Suprapubic skin (tissue), 4 donors: ENCODE results near the gene RXRA. TPM values are rescaled to one million over a fixed set of nuclear protein-coding genes. Genes with fewer than 3 reads are reported as not detected.
A peak's percentile ranks its signal among the peaks of the same experiment; 100 is the strongest.

ENCODE experiments used
- DNase-seq, 2 donors: peaks; one replicate each; pipeline ENCODE4 v3.0.0-alpha.2; 2019; ENCODE audit warnings: low spot score in 2 of 2
- H3K27ac ChIP-seq: fragments of 200-600 bp; sonication (generic); one replicate; pipeline ENCODE4 v1.5.1; 2019
- H3K27me3 ChIP-seq: fragments of 200-600 bp; sonication (generic); one replicate; pipeline ENCODE4 v1.5.1; 2019
- H3K36me3 ChIP-seq: fragments of 200-600 bp; sonication (generic); one replicate; pipeline ENCODE4 v1.5.1; 2019
- H3K4me1 ChIP-seq: fragments of 200-600 bp; sonication (generic); one replicate; pipeline ENCODE4 v1.5.1; 2019
- H3K4me3 ChIP-seq: fragments of 200-600 bp; sonication (generic); one replicate; pipeline ENCODE4 v1.5.1; 2019; ENCODE audit warnings: mild to moderate bottlenecking
- H3K9me3 ChIP-seq: fragments of 200-600 bp; sonication (generic); one replicate; pipeline ENCODE4 v1.5.1; 2019
- EP300 ChIP-seq: sonication (generic); formaldehyde crosslinking; IDR thresholded peaks from one replicate; pipeline ENCODE4 v1.6.1; 2017; ENCODE audit warnings: antibody characterized with exemption
- POLR2A ChIP-seq, 2 donors: fragments of 450-650 bp; IDR thresholded peaks; one replicate each; pipeline ENCODE4 v1.6.1; 2017; ENCODE audit warnings: antibody characterized with exemption in 2 of 2, mild to moderate bottlenecking in 2 of 2, moderate library complexity in 2 of 2
- POLR2AphosphoS5 ChIP-seq, 3 donors: sonication (generic); formaldehyde crosslinking; IDR thresholded peaks; one replicate each; pipeline ENCODE4 v1.6.1; 2017; ENCODE audit warnings: antibody characterized with exemption in 3 of 3
- WGBS: methylation state at CpG from one replicate; pipeline ENCODE4 v1.1.5; 2018; 5-methylcytosine and 5-hydroxymethylcytosine counted together
- total RNA-seq, 4 donors: library from RNA; depleted of rRNA; stranded (reverse); fragments of >200 nt; gene quantifications; one replicate each; pipeline ENCODE4 v1.1.0, GENCODE V29; 2016
- TF ChIP-seq, protein P1 (sequence below), 2 donors: fragments of 200-600 bp in 1 of 2; fragments of 450-650 bp in 1 of 2; sonication (generic) in 1 of 2; IDR thresholded peaks; one replicate each; pipeline ENCODE4 v1.5.1; 2016 to 2019; ENCODE audit warnings: antibody characterized with exemption in 2 of 2, mild to moderate bottlenecking in 1 of 2, moderate library complexity in 1 of 2

RXRA gene
- total RNA-seq, 4 donors from 2014 or later = 165 to 240 (median 185) TPM

DNA sequence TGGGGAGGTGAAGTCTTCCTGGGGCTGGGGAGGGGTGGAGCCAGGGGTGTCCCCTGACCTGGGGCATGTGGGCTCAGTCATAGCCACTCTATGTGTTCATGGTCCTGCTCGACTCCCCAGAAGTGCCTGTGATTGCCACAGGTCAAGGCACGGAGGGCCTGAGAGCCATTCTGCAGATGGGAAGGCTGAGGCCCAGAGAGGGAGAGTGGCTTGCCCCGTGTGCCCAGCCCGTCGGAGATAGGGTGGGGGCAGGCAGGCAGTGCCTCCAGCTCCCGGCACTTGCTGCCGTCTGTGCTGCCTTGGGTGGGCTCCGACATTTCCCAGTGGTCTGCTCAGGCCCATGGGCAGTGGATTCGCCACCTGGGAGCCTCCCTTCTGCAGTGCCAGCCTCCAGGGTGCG, 74.0 kb downstream of the RXRA start:
- Histone ChIP-seq H3K27ac (no peak overlapping the region), H3K4me3 (no peak overlapping the region), H3K36me3 (peaks cover 6% of the 10 kb centered on the region), H3K27me3 (no peaks in the 10 kb centered on the region), H3K4me1 (peaks cover 79% of the 10 kb centered on the region), H3K9me3 (no peaks in the 10 kb centered on the region)
- no peak for DNase-seq
- WGBS = 95% methylated on average over 8 of the region's 10 CpGs
- TF ChIP-seq EP300 = no peak
- no peak for TF ChIP-seq POLR2A (IDR thresholded peaks at IDR 0.05)
- TF ChIP-seq, protein P1, sequence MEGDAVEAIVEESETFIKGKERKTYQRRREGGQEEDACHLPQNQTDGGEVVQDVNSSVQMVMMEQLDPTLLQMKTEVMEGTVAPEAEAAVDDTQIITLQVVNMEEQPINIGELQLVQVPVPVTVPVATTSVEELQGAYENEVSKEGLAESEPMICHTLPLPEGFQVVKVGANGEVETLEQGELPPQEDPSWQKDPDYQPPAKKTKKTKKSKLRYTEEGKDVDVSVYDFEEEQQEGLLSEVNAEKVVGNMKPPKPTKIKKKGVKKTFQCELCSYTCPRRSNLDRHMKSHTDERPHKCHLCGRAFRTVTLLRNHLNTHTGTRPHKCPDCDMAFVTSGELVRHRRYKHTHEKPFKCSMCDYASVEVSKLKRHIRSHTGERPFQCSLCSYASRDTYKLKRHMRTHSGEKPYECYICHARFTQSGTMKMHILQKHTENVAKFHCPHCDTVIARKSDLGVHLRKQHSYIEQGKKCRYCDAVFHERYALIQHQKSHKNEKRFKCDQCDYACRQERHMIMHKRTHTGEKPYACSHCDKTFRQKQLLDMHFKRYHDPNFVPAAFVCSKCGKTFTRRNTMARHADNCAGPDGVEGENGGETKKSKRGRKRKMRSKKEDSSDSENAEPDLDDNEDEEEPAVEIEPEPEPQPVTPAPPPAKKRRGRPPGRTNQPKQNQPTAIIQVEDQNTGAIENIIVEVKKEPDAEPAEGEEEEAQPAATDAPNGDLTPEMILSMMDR (IDR thresholded peaks at IDR 0.05) = no peak
- no peak for TF ChIP-seq POLR2AphosphoS5 (IDR thresholded peaks at IDR 0.05)

DNA sequence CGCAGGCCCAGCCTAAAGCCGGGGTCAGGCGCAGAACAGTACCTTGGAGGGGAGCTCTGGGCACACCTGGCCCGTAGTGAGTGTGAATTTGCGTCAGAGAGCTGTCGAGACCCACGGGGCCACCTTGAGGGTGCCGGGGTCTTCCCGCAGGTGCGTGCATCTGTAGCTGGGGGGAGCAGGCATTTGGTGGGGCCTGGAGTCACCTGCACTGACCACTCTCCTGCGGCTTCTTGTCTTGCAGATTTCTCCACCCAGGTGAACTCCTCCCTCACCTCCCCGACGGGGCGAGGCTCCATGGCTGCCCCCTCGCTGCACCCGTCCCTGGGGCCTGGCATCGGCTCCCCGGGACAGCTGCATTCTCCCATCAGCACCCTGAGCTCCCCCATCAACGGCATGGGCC, 75.1 kb downstream of the RXRA start:
- H3K9me3 ChIP-seq = no peaks in the 10 kb centered on the region
- H3K4me1 ChIP-seq = peaks cover 79% of the 10 kb centered on the region
- WGBS = 64% methylated on average over 9 of the region's 19 CpGs
- H3K36me3 ChIP-seq = peaks cover 6% of the 10 kb centered on the region
- H3K27me3 ChIP-seq = no peaks in the 10 kb centered on the region
- no peak overlapping the region for H3K4me3 ChIP-seq
- no peak overlapping the region for H3K27ac ChIP-seq
- TF ChIP-seq, protein P1 (IDR thresholded peaks at IDR 0.05) = no peak
- TF ChIP-seq POLR2A (IDR thresholded peaks at IDR 0.05) = no peak
- TF ChIP-seq EP300 = no peak
- TF ChIP-seq POLR2AphosphoS5 (IDR thresholded peaks at IDR 0.05) = no peak
- no peak for DNase-seq

DNA sequence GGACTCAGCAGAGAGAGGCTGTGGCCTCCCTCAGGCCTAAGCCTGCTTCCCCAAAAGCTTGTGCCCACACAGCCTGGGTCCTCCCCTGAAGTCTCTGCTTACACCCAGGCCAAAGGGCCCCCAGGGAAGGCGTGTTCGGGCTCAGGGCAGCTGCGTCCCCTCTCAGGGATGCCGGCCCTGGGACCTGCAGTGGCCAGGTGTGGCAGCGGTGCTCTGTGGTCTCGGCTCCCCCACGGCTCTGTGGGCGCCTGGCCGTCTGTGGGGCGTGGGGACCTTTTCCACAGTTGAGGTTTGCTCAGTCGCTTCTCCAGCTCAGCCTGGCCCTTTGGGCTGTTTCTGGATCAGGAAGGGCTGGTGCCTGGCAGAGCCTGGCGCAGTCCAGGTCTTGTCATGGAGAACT, 75.9 kb downstream of the RXRA start:
- Histone ChIP-seq H3K9me3 (no peaks in the 10 kb centered on the region), H3K4me3 (no peak overlapping the region), H3K27me3 (no peaks in the 10 kb centered on the region), H3K4me1 (peaks cover 79% of the 10 kb centered on the region), H3K36me3 (peaks cover 6% of the 10 kb centered on the region), H3K27ac (no peak overlapping the region)
- 96% methylated on average over 4 of the region's 12 CpGs for WGBS
- no peak for DNase-seq
- TF ChIP-seq, protein P1 (IDR thresholded peaks at IDR 0.05) = no peak
- TF ChIP-seq POLR2A (IDR thresholded peaks at IDR 0.05) (no peak), POLR2AphosphoS5 (IDR thresholded peaks at IDR 0.05) (no peak), EP300 (no peak)

DNA sequence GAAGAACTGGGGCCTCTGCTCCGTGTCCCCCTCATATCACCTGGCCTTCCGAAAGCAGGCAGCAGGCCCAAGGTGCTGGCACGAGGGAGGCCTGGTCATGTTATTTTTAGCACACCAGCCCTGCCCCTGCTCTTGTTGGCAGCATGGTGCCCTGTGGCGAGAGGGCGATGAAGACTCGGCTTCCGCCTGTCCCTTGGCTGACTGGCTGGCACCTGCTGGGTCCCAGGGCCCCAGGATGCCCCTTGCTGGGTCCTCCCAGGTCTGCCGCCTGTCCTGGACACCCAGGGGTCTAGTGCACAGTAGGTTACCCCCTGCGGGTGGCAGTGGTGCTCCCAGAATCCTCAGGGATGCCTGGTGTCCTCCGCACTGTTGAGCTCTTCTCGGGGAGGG, 77.0 kb downstream of the RXRA start:
- WGBS = 80% methylated on average over 1 of the region's 11 CpGs
- no peak overlapping the region for H3K4me3 ChIP-seq
- H3K4me1 ChIP-seq = peaks cover 83% of the 10 kb centered on the region
- H3K27me3 ChIP-seq = no peaks in the 10 kb centered on the region
- TF ChIP-seq, protein P1 (IDR thresholded peaks at IDR 0.05) = no peak
- TF ChIP-seq EP300 = no peak
- TF ChIP-seq POLR2AphosphoS5 (IDR thresholded peaks at IDR 0.05) = no peak
- no peak for TF ChIP-seq POLR2A (IDR thresholded peaks at IDR 0.05)
- H3K27ac ChIP-seq = peak overlapping the region; percentile 82
- H3K9me3 ChIP-seq = no peaks in the 10 kb centered on the region
- DNase-seq = no peak
- peaks cover 6% of the 10 kb centered on the region for H3K36me3 ChIP-seq

DNA sequence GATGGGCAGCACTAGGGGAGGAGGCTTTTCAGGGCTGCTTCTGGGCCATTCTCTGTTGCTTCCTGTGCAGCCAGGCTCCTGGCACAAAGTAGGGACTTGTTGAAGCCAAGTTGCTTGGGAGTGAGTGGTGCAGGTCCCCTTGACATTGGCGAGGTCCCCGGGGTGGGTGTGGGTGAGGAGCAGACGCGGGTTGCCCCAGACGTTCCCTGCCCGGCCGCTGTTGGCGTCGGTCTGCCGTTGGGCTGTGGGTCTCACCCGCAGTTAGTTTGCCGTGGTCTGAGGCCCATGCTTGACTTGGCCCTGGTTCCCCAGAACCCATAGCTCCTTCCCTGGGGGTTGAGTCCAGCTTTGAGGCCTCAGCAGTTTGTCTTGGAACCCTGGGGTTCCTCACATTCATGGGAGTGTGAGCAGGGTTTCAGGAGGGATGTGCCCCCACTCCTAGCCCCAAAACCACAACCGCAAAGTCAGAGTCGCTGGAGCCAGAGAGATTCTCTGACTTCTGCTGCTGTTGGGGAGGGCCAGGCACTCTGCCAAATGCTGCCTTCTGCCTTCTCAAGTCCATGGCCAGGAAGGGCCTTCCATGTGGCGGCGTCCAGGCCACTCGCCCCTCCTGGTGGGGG, 77.5 kb downstream of the RXRA start:
- no peak for DNase-seq
- H3K4me1 ChIP-seq = peaks cover 88% of the 10 kb centered on the region
- H3K4me3 ChIP-seq = no peak overlapping the region
- peak overlapping the region; percentile 82 for H3K27ac ChIP-seq
- no peak for TF ChIP-seq POLR2A (IDR thresholded peaks at IDR 0.05)
- TF ChIP-seq EP300 = no peak
- TF ChIP-seq, protein P1 (IDR thresholded peaks at IDR 0.05) = no peak
- TF ChIP-seq POLR2AphosphoS5 (IDR thresholded peaks at IDR 0.05) = no peak
- no peaks in the 10 kb centered on the region for H3K27me3 ChIP-seq
- WGBS = 5% methylated on average over 3 of the region's 17 CpGs
- no peaks in the 10 kb centered on the region for H3K9me3 ChIP-seq
- peaks cover 9% of the 10 kb centered on the region for H3K36me3 ChIP-seq
